Measurements from ENCODE around the gene IGFL1.
"Not testable (repeated sequence)": the region's sequence is repeated elsewhere in the genome, so short reads cannot be mapped to it uniquely, and the experiment has no call there.

Gene IGFL1

GRCh38 chr19:46226438-46226973, 3.0 kb upstream of the IGFL1 start:
- no peak for DNase-seq

DNA sequence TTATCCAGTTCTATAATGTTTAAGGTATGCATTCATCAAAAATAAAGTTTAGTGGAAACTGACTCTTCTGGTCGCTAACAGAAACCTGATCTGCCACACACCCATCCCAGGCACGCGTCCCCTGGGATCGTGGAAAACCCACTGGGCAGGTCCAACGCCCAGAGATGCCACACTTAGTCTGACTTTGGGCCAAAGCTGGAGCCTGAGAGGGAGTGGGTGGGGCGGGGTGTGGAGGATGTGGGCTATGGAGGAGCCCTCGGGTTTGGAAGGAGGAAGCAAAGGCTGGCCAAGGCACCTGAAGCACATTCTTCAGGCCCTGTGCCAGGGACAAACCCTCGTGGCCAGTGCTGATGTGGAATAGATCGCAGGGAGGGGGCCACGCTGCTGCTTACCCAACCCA, 2.5 kb downstream of the IGFL1 start:
- DNase-seq: no peak

- no peak for DNase-seq
These were observed 2.9 kb downstream of the IGFL1 start for GRCh38 chr19:46232468-46232867.

DNA sequence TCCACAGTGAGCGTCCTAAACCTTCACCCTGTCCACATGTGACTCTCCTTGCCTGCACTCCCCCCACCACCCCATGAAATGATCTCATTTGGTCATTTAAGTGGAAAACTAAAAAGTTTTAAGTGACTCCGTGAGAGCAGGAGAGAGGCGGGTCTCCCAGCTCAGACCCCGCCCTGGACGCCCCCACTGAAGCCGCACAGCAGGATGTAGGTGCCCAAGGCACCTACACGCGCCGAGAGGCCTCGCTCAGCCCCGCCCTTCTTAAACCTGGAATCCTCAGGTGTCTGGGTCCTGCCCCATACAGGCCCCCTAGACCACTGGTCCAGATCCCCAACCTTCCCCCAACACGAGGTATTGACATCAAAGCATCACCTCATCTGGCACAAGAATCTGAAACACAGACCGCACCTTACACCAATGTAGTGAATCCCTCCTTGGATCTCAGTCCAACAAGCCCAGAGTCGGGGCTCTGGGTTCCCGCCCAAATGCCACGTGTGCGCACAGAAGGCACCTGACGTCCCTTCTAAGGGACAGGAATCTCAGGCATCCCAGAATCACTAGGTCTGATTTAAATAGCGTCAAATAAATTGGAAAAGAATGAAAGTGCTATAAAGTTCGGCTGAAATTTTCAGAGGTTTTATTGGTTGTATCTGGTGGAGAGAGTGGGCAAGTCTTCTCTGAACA, 3.5 kb downstream of the IGFL1 start:
- DNase-seq: no peak

DNA sequence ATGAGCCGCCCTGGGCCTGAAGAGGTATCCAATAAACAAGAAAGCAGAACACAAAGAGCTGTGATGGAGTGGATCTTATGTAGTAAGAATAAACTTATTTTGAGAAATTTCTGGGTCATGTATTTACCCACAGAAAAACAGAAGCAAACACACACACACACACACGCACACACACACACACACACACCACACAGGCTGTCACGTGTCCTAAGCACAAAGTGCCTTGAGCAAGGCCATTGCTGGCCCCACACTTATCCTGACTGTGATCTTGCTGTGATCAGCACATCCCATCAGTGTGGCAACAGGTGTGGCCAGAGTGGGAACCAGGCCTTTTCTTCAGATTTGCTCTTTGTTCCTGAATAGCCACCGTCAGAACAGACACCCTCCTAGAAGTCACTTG, 4.3 kb downstream of the IGFL1 start:
- DNase-seq: not testable (repeated sequence)

GRCh38 chr19:46238141-46238540, 8.6 kb downstream of the IGFL1 start:
- DNase-seq: not testable (repeated sequence)

- DNase-seq: no peak
These were observed 9.9 kb downstream of the IGFL1 start for GRCh38 chr19:46239193-46240024.

DNA sequence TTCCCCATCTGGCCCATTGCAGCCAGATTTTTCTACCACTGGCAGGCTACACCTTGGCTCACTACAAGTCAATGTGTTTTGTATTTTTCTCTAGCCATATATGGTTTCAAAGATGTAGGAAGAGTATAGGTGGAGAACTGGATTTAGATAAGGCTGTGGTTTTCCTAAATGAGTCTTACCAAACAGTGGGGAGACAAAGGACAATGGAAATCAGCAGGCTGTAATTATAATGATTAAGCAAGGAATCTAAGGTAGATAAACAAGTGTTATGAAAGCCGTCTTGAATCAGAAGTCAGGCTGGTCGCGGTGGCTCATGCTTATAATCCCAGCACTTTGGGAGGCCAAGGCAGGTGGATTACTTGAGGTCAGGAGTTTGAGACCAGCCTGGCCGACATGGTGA, 11.2 kb downstream of the IGFL1 start:
- DNase-seq: no peak

DNA sequence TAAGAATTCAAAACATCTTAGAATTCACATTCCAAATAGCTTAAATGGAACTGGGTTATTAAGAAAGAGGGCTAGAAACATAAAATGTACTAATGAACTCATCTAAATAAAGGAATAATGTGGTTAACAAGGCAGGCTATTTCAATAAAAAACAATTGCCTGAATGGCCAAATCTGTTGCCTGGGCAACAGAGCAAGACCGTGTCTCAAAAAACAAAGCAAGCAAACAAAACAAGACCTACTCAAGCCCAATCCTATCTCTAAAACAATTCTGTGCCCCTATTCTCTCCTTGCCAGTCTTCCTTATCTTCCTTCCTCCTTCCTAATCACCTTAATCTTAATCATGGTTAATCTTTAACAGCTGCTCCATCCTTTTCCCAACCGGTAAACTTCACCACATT, 12.1 kb downstream of the IGFL1 start:
- DNase-seq: no peak

DNA sequence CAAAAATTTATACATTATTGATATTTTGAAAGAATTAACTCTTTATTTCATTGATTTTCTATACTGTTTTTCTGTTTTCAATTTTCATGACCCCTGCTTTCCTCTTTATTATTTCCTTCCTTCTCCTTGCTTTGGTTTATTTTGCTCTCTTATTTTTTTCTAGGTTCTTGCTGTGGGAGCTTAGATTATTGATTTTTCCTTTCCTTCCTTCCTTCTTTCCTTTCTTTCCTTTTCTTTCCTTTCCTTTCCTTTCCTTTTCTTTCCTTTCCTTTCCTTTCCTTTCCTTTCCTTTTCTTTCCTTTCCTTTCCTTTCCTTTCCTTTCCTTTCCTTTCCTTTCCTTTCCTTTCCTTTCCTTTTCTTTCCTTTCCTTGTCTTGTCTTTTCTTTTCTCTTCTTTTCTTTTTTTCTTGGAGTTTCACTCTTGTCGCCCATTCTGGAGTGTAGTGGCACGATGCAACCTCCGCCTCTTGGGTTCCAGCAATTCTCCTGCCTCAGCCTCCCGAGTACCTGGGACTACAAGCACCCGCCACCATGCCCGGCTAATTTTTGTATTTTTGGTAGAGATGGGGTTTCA, 13.6 kb downstream of the IGFL1 start:
- not testable (repeated sequence) for DNase-seq

- no peak for DNase-seq
These were observed 20.7 kb downstream of the IGFL1 start for GRCh38 chr19:46250076-46250735.

DNA sequence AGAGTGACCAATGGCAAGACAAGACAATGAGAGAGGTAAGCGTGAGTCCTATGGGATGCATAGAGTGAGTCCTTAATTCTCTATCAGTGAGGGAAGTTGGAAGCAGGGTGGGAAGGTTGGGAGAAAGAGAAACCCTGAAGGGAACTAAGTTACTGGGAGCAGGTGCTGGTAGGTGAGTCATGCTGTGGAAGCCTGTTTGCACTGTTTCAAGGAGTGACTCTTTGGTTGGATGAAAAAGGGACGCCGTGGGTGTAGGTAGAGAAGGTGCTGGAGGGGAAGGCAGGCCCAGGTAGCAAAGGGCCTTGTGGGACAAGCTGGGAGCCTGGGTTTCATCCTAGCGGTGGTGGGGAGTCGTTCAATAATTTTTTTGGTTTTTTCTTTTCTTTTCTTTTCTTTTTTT, 21.9 kb downstream of the IGFL1 start:
- DNase-seq: no peak

GRCh38 chr19:46254776-46255175, 25.2 kb downstream of the IGFL1 start:
- no peak for DNase-seq

- DNase-seq: no peak
These were observed 27.3 kb downstream of the IGFL1 start for GRCh38 chr19:46256855-46257254.

GRCh38 chr19:46261501-46261900, 32.0 kb downstream of the IGFL1 start:
- DNase-seq: not testable (repeated sequence)

- peak; percentile 34 for DNase-seq
These were observed 33.2 kb downstream of the IGFL1 start for GRCh38 chr19:46262684-46263296.

GRCh38 chr19:46264801-46265200, 35.3 kb downstream of the IGFL1 start:
- not testable (repeated sequence) for DNase-seq

DNA sequence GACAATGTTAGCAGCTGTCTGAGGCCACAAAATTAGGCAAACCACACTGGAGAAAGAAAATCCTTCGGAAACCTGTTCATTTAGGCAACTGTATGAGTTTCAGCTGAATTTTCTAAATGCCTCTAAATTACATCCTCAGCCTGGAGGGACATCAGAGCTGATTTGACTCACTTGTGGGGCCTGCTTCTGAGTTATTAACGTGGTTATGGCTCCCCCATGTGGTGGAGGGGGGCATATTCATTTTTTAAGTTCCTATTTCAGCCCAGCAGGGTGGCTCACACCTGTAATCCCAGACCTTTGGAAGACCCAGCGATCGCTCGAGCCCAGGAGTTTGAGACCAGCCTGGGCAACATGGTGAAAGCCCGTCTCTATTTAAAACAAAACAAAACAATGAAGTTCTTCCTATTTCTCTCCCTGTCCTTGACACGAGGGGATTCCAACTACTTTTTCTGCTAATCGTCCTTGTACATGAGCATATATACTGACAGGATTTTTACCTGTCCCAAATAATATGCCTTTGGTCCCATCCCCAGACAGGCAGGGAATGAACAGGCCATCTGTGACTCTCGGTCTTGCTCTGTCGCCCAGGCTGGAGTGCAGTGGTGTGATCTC, 35.8 kb downstream of the IGFL1 start:
- DNase-seq: peak; percentile 82

- no peak for DNase-seq
These were observed 39.6 kb downstream of the IGFL1 start for GRCh38 chr19:46269101-46269500.

DNA sequence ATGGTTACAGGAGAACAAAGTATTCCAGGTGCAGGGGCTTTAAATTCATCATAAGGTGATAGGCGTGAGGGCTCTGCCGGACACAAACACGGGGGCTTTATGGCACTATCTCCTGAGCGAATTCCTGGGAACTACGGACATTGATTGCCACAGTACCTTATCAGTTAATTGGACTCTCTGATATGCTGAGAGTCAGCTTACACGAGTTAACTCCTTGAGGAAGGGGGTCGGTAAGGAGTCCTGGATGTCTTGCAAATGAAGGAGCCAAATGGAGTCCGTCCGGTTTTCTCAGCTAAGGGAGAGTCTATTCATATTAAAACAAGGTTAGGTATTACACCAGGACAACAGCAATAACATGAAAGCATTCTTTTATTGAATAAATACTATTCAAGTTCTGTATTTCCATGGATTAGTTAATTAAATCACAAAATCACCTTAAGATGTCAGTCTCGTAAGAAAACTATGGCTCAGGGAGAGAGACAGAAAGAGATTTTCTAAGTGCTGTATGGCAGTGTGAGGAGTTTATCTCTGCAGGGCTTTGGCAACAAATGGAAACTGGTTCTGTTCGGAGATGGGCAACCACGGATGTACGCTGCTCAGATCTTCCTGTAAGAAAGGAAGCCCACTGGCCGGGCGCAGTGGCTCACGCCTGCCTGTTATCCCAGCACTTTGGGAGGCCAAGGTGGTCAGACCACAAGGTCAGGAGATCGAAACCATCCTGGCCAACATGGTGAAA, 41.1 kb downstream of the IGFL1 start:
- DNase-seq: no peak

DNA sequence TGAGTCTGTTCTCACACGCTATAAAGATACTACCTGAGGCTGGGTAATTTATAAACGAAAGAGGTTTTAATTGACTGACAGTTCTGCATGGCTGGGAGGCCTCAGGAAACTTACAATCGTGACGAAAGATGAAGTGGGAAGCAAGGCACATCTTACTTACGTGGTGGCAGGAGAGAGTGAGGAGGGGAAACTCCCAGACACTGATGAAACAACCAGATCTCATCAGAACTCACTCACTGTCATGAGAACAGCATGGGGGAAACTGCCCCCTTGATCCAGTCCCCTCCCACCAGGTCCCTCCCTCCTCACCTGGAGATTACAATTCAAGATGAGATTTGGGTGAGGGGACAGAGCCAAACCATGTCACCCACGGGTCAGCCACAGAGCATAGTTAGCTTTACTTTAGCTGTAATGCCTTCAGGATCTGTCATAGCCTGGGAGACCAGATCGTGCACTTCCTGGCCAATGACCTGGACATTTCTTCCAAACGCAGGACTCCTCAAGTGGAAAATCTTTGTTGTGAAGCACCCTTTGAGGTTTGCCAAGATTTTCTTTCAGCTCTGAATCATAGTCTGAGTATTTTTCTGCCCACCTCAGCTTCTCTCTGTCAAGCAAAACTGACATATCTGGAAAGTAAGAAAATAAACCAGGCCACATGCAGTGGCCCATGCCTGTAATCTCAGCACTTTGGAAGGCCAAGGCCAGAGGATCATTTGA, 42.1 kb downstream of the IGFL1 start:
- DNase-seq: no peak
